NCI-H1694 treated with DMSO at 0.1 percent for 48 hours (cell line): ENCODE data around the gene MTR.

ENCODE experiments used
- DNase-seq: peaks from one replicate; lab custom pipeline; 2025; lab: John Stamatoyannopoulos, UW

The MTR gene

GRCh38 chr1:236795035-236795756 is at the start of gene MTR:
TSS of gene MTR (plus strand) at chr1:236795292. CDS start at chr1:236795704, 412 bp downstream.
- peak; percentile 98 for DNase-seq

- DNase-seq: no peak
These were observed 48.3 kb upstream of the MTR start for GRCh38 chr1:236746785-236747184.

- no peak for DNase-seq
These were observed 47.6 kb upstream of the MTR start for GRCh38 chr1:236747311-236747985.

- DNase-seq: no peak
These were observed 46.7 kb upstream of the MTR start for GRCh38 chr1:236748268-236748870.

GRCh38 chr1:236750928-236751327 is 44.2 kb upstream of the MTR start:
- no peak for DNase-seq

- DNase-seq: no peak
These were observed 43.7 kb upstream of the MTR start for GRCh38 chr1:236751385-236751784.

- no peak for DNase-seq
These were observed 43.2 kb upstream of the MTR start for GRCh38 chr1:236751935-236752334.

- peak; percentile 23 for DNase-seq
These were observed 41.6 kb upstream of the MTR start for GRCh38 chr1:236753516-236753915.

- DNase-seq: no peak
These were observed 41.1 kb upstream of the MTR start for GRCh38 chr1:236753964-236754363.

- no peak for DNase-seq
These were observed 40.4 kb upstream of the MTR start for GRCh38 chr1:236754525-236755210.

GRCh38 chr1:236757640-236758039 is 37.5 kb upstream of the MTR start:
- DNase-seq: no peak

- DNase-seq: peak; percentile 24
These were observed 35.7 kb upstream of the MTR start for GRCh38 chr1:236759252-236759859.

- no peak for DNase-seq
These were observed 34.6 kb upstream of the MTR start for GRCh38 chr1:236760480-236760879.

- DNase-seq: no peak
These were observed 34.1 kb upstream of the MTR start for GRCh38 chr1:236760986-236761385.

GRCh38 chr1:236761397-236762132 is 33.5 kb upstream of the MTR start:
- DNase-seq: no peak

- no peak for DNase-seq
These were observed 32.7 kb upstream of the MTR start for GRCh38 chr1:236762410-236762809.

GRCh38 chr1:236765831-236766230 is 29.3 kb upstream of the MTR start:
- no peak for DNase-seq

- DNase-seq: no peak
These were observed 28.6 kb upstream of the MTR start for GRCh38 chr1:236766506-236766905.

- no peak for DNase-seq
These were observed 27.8 kb upstream of the MTR start for GRCh38 chr1:236767276-236767675.

GRCh38 chr1:236768601-236769000 is 26.5 kb upstream of the MTR start:
- DNase-seq: no peak

GRCh38 chr1:236773919-236774318 is 21.2 kb upstream of the MTR start:
- DNase-seq: no peak

- DNase-seq: no peak
These were observed 20.2 kb upstream of the MTR start for GRCh38 chr1:236774926-236775325.
